Left lung (tissue), 10 donors: ENCODE results near the gene ITGAX. TPM values are rescaled to one million over a fixed set of nuclear protein-coding genes. Genes with fewer than 3 reads are reported as not detected.
A peak's percentile ranks its signal among the peaks of the same experiment; 100 is the strongest.

Source experiments
- ATAC-seq: fragments of 200-7000 bp; cut with Tn5 transposase; one replicate; pipeline ENCODE4 v1.9.1; 2020; ENCODE audit warnings: moderate library complexity
- DNase-seq, 4 donors: peaks; one replicate each; pipeline ENCODE4 v3.0.0-alpha.2; 2013 to 2020
- H3K27ac ChIP-seq, 2 donors: fragments of 200-600 bp; sonication (generic) in 1 of 2; one replicate each; pipeline versions ENCODE4 v1.5.0 to v1.8.0; 2020 to 2021
- H3K27me3 ChIP-seq, 2 donors: fragments of 200-600 bp; sonication (generic) in 1 of 2; one replicate each; pipeline versions ENCODE4 v1.5.0 to v1.8.0; 2020 to 2021
- H3K36me3 ChIP-seq, 2 donors: fragments of 200-600 bp; sonication (generic) in 1 of 2; one replicate each; pipeline versions ENCODE4 v1.5.0 to v1.8.0; 2020 to 2021
- H3K4me1 ChIP-seq, 2 donors: fragments of 200-600 bp; one replicate each; pipeline ENCODE4 v1.8.0; 2021
- H3K4me3 ChIP-seq, 2 donors: fragments of 200-600 bp; sonication (generic) in 1 of 2; one replicate each; pipeline versions ENCODE4 v1.5.0 to v1.8.0; 2020 to 2021; ENCODE audit warnings: mild to moderate bottlenecking in 1 of 2
- H3K9me3 ChIP-seq, 2 donors: fragments of 200-600 bp; sonication (generic) in 1 of 2; one replicate each; pipeline versions ENCODE4 v1.5.0 to v1.8.0; 2020 to 2021
- CTCF ChIP-seq, 2 donors: fragments of 200-600 bp; sonication (generic) in 1 of 2; IDR thresholded peaks; one replicate each; pipeline versions ENCODE4 v1.5.0 to v1.8.0; 2021; ENCODE audit warnings: antibody characterized with exemption in 2 of 2
- intact Hi-C, 2 donors: fragments of 100-400 bp; cut with DNase I; formaldehyde crosslinking; loops; one replicate each; pipeline versions ENCODE4 v1.11.2 to v1.14.2; 2022
- polyA plus RNA-seq, 6 donors: library from polyadenylated mRNA; unstranded; fragments of 120-200 nt; gene quantifications; one replicate each; pipeline ENCODE4 v1.2.1, GENCODE V29; 2013; ENCODE audit not compliant: insufficient read length in 6 of 6
- total RNA-seq, 2 donors: library from RNA; stranded (reverse); fragmentation: NEBNext Ultra II Directional; extraction: Animal tissue kit (Norgen Biotek cat#: 25700); gene quantifications; one replicate each; pipeline ENCODE4 v1.2.1, GENCODE V29; 2021
- donor health status: DM: no; HTN: yes; CAD: no.
- donor health status: DM: no; HTN: no; CAD: no.

Gene ITGAX
- total and polyA plus RNA-seq, 8 donors: 0.94 to 134 (median 1.8) TPM

GRCh38 chr16:31385680-31386079, 30.7 kb downstream of the ITGAX start:
- peaks cover 0 to 25% of the 10 kb centered on the region in 2 donors for H3K36me3 ChIP-seq
- intact Hi-C loops: no loop called here
- no peak for DNase-seq
- H3K27ac ChIP-seq: no peak overlapping the region
- H3K4me1 ChIP-seq: no peaks in the 10 kb centered on the region
- no peak overlapping the region for H3K4me3 ChIP-seq
- TF ChIP-seq CTCF (IDR thresholded peaks at IDR 0.05): no peak
- peaks cover 0 to 46% of the 10 kb centered on the region in 2 donors for H3K27me3 ChIP-seq
- no peak for ATAC-seq
- no peaks in the 10 kb centered on the region for H3K9me3 ChIP-seq

- DNase-seq (no peak), ATAC-seq (peak; percentile 30)
- Histone ChIP-seq H3K36me3 (peaks cover 0 to 18% of the 10 kb centered on the region in 2 donors), H3K4me1 (no peaks in the 10 kb centered on the region), H3K27me3 (peaks cover 0 to 46% of the 10 kb centered on the region in 2 donors), H3K27ac (no peak overlapping the region), H3K9me3 (no peaks in the 10 kb centered on the region), H3K4me3 (no peak overlapping the region)
- intact Hi-C loops: no loop called here
- TF ChIP-seq CTCF (IDR thresholded peaks at IDR 0.05): no peak
These were observed 31.4 kb downstream of the ITGAX start for GRCh38 chr16:31386157-31386984.

- Histone ChIP-seq H3K4me3 (no peak overlapping the region), H3K4me1 (no peaks in the 10 kb centered on the region), H3K9me3 (no peaks in the 10 kb centered on the region), H3K27me3 (peaks cover 0 to 38% of the 10 kb centered on the region in 2 donors), H3K27ac (no peak overlapping the region), H3K36me3 (no peaks in the 10 kb centered on the region)
- ATAC-seq (no peak), DNase-seq (no peak)
- no peak for TF ChIP-seq CTCF (IDR thresholded peaks at IDR 0.05)
- intact Hi-C loops: no loop called here
These were observed 33.6 kb downstream of the ITGAX start for GRCh38 chr16:31388535-31388934.

GRCh38 chr16:31390504-31391041, 35.6 kb downstream of the ITGAX start:
- intact Hi-C loops: no loop called here
- TF ChIP-seq CTCF (IDR thresholded peaks at IDR 0.05): no peak
- Histone ChIP-seq H3K36me3 (no peaks in the 10 kb centered on the region), H3K4me3 (no peak overlapping the region), H3K27ac (no peak overlapping the region), H3K4me1 (no peaks in the 10 kb centered on the region), H3K27me3 (peaks cover 0 to 30% of the 10 kb centered on the region in 2 donors), H3K9me3 (no peaks in the 10 kb centered on the region)
- DNase-seq (no peak), ATAC-seq (no peak)

GRCh38 chr16:31393056-31393455, 38.1 kb downstream of the ITGAX start, which contains the start of gene ITGAD:
TSS of gene ITGAD (plus strand) at chr16:31393335. CDS start at chr16:31393361, 26 bp downstream.
- peaks cover 0 to 4% of the 10 kb centered on the region in 2 donors for H3K4me1 ChIP-seq
- no peak within 1 kb of the TSS for H3K4me3 ChIP-seq
- no peak for ATAC-seq
- no peaks in the 10 kb centered on the region for H3K9me3 ChIP-seq
- intact Hi-C loops: no loop called here
- no peaks in the 10 kb centered on the region for H3K36me3 ChIP-seq
- peaks cover 0 to 23% of the 10 kb centered on the region in 2 donors for H3K27me3 ChIP-seq
- TF ChIP-seq CTCF (IDR thresholded peaks at IDR 0.05): no peak
- no peak for DNase-seq
- H3K27ac ChIP-seq: no peak within 1 kb of the TSS
